HEK293T (cell line): ENCODE results near the gene PCDH1.

Experiments used
- CTCF ChIA-PET: fragments of 350-600 bp; formaldehyde crosslinking; extraction: SDS; loops from one replicate; lab custom pipeline; 2021; ENCODE audit warnings: antibody characterized with exemption, inconsistent platforms; lab: Yijun Ruan, JAX
- POLR2A ChIA-PET: fragments of 350-600 bp; formaldehyde crosslinking; extraction: SDS; loops from one replicate; lab custom pipeline; 2020; ENCODE audit warnings: antibody characterized with exemption, inconsistent platforms; lab: Yijun Ruan, JAX
- DNase-seq: peaks from one replicate; pipeline ENCODE4 v3.0.0; 2012; ENCODE audit warnings: mixed read lengths; ENCODE audit errors: extremely low spot score
- ARNT ChIP-seq: fragments of 450-650 bp; IDR thresholded peaks from 2 replicates; pipeline ENCODE4 v1.6.1; 2017; ENCODE audit warnings: mild to moderate bottlenecking
- BHLHE40 ChIP-seq: fragments of 450-650 bp; IDR thresholded peaks from 2 replicates; pipeline ENCODE4 v1.6.1; 2016; ENCODE audit warnings: mild to moderate bottlenecking, moderate library complexity, borderline replicate concordance
- CTBP1 ChIP-seq: fragments of 450-650 bp; IDR thresholded peaks from 2 replicates; pipeline ENCODE4 v1.6.1; 2016; ENCODE audit warnings: borderline replicate concordance
- ELF4 ChIP-seq: fragments of 450-650 bp; IDR thresholded peaks from 2 replicates; pipeline ENCODE4 v1.6.1; 2017; ENCODE audit warnings: antibody characterized with exemption
- FOXA1 ChIP-seq: fragments of 450-650 bp; IDR thresholded peaks from 2 replicates; pipeline ENCODE4 v1.6.1; 2016; ENCODE audit warnings: mild to moderate bottlenecking
- FOXK2 ChIP-seq: fragments of 450-650 bp; IDR thresholded peaks from 2 replicates; pipeline ENCODE4 v1.6.1; 2016; ENCODE audit warnings: mild to moderate bottlenecking
- FOXM1 ChIP-seq: fragments of 450-650 bp; IDR thresholded peaks from 2 replicates; pipeline ENCODE4 v1.6.1; 2017; ENCODE audit warnings: mild to moderate bottlenecking, borderline replicate concordance
- HDGF ChIP-seq: fragments of 450-650 bp; IDR thresholded peaks from 2 replicates; pipeline ENCODE4 v1.6.1; 2017; ENCODE audit warnings: antibody characterized with exemption, borderline replicate concordance
- L3MBTL2 ChIP-seq: fragments of 450-650 bp; conservative IDR thresholded peaks from 2 replicates; pipeline ENCODE4 v1.6.1; 2016; ENCODE audit warnings: mild to moderate bottlenecking
- LEF1 ChIP-seq: fragments of 450-650 bp; IDR thresholded peaks from 2 replicates; pipeline ENCODE4 v1.6.1; 2017; ENCODE audit warnings: mild to moderate bottlenecking, borderline replicate concordance
- NFRKB ChIP-seq: fragments of 450-650 bp; IDR thresholded peaks from 2 replicates; pipeline ENCODE4 v1.6.1; 2016; ENCODE audit warnings: mild to moderate bottlenecking, moderate library complexity
- PKNOX1 ChIP-seq: fragments of 450-650 bp; IDR thresholded peaks from 2 replicates; pipeline ENCODE4 v1.6.1; 2016
- SP1 ChIP-seq: fragments of 450-650 bp; IDR thresholded peaks from 2 replicates; pipeline ENCODE4 v1.6.1; 2017
- SUZ12 ChIP-seq: fragments of 450-650 bp; IDR thresholded peaks from 2 replicates; pipeline ENCODE4 v1.6.1; 2016; ENCODE audit warnings: mild to moderate bottlenecking
- TARDBP ChIP-seq: fragments of 450-650 bp; IDR thresholded peaks from 2 replicates; pipeline ENCODE4 v1.6.1; 2016
- ZNF384 ChIP-seq: fragments of 450-650 bp; IDR thresholded peaks from 2 replicates; pipeline ENCODE4 v1.6.1; 2016

The PCDH1 gene

GRCh38 chr5:141883892-141884318, 5.7 kb upstream of the PCDH1 start:
- CTCF ChIA-PET: interaction anchor here (6.3 kb wide), 1 partner anchor 77 kb away, joined by 33 read pairs; no protein-coding TSS in a partner anchor
- POLR2A ChIA-PET: interaction anchor here (7.4 kb wide), 1 partner anchor 39 kb away, joined by 47 read pairs; the partner anchor contains the start of gene DELE1
- no peak for DNase-seq
- TF ChIP-seq PKNOX1 (no peak), SUZ12 (no peak), LEF1 (no peak)

GRCh38 chr5:141883184-141883891, 5.1 kb upstream of the PCDH1 start:
- peak; percentile 27 for DNase-seq
- POLR2A ChIA-PET: interaction anchor here (7.4 kb wide), 1 partner anchor 39 kb away, joined by 47 read pairs; the partner anchor contains the start of gene DELE1
- CTCF ChIA-PET: interaction anchor here (0.8 to 6.3 kb wide), 2 partner anchors 19 to 78 kb away, joined by 3 to 33 read pairs; no protein-coding TSS in a partner anchor
- TF ChIP-seq SUZ12: no peak

- CTCF ChIA-PET: interaction anchor here (0.8 to 6.3 kb wide), 2 partner anchors 19 to 79 kb away, joined by 3 to 33 read pairs; no protein-coding TSS in a partner anchor
- DNase-seq: no peak
- POLR2A ChIA-PET: interaction anchor here (7.4 kb wide), 1 partner anchor 40 kb away, joined by 47 read pairs; the partner anchor contains the start of gene DELE1
- TF ChIP-seq L3MBTL2 (no peak), BHLHE40 (no peak), FOXA1 (no peak), HDGF (no peak)
Observed at GRCh38 chr5:141882594-141883183, 4.5 kb upstream of the PCDH1 start.

GRCh38 chr5:141881886-141882285, 3.7 kb upstream of the PCDH1 start:
- no peak for DNase-seq
- ChIA-PET POLR2A (interaction anchor here (1.3 to 7.4 kb wide), 2 partner anchors 41 to 79 kb away, joined by 5 to 47 read pairs; partner anchors contain the start of gene DELE1), CTCF (interaction anchor here (0.8 to 6.3 kb wide), 7 partner anchors 8 to 189 kb away, joined by 3 to 33 read pairs (median 5); no protein-coding TSS in a partner anchor)
- TF ChIP-seq FOXM1: no peak
- TF ChIP-seq SP1: no peak
- no peak for TF ChIP-seq HDGF
- no peak for TF ChIP-seq BHLHE40
- no peak for TF ChIP-seq PKNOX1
- no peak for TF ChIP-seq L3MBTL2
- no peak for TF ChIP-seq CTBP1
- no peak for TF ChIP-seq TARDBP
- TF ChIP-seq ZNF384: no peak
- no peak for TF ChIP-seq LEF1
- no peak for TF ChIP-seq NFRKB
- TF ChIP-seq ARNT: no peak

- CTCF ChIA-PET: interaction anchor here (0.6 to 6.3 kb wide), 14 partner anchors 9 to 217 kb away, joined by 3 to 33 read pairs (median 4); no protein-coding TSS in a partner anchor
- POLR2A ChIA-PET: interaction anchor here (0.9 to 7.4 kb wide), 3 partner anchors 31 to 80 kb away, joined by 3 to 47 read pairs (median 5); partner anchors contain the start of gene DELE1
- no peak for DNase-seq
- TF ChIP-seq PKNOX1 (no peak), LEF1 (no peak), ARNT (no peak), SUZ12 (no peak), NFRKB (no peak), ELF4 (no peak), TARDBP (no peak), FOXK2 (no peak), HDGF (no peak), ZNF384 (no peak), FOXM1 (no peak), SP1 (no peak), CTBP1 (no peak), BHLHE40 (no peak)
Observed at GRCh38 chr5:141880961-141881801, 3.0 kb upstream of the PCDH1 start.
